ENCODE measurements around the gene GPSM3. TPM values are rescaled to one million over a fixed set of nuclear protein-coding genes. Genes with fewer than 3 reads are reported as not detected.

Gene GPSM3
- total RNA-seq, 1 experiment from 2014 or later = 10.0 TPM

DNA sequence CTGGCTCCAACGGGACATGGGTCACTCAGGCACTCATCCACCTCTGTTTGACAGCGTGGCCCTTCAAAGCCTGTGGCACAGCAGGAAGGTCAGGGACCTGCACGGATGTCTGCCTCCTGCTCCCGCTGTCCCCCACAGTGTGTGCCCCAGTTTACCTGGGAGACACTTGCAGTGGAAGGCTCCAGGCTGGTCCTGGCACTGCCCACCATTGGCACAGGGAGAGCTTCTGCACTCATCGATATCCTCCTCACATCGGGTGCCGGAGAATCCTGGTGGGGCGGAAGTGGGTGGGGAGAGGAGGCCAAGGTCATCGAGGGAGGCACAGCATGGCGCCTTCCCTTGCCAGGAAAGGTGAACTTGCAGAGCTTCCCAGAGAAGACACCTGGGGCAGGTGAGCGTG is 24.6 kb upstream of the GPSM3 start:
- no peak for ATAC-seq
- Mint-ChIP-seq H3K4me3 (no peak overlapping the region), H3K4me1 (no peaks in the 10 kb centered on the region), H3K27me3 (ENCODE audit: low read depth) (peaks cover 3% of the 10 kb centered on the region; the same call in 1 of the 2 replicates), H3K36me3 (no peaks in the 10 kb centered on the region), H3K9me3 (no peaks in the 10 kb centered on the region), H3K27ac (no peak overlapping the region)
- ChIA-PET POLR2A (no interaction called here), CTCF (interaction anchor here (0.8 kb wide), 1 partner anchor 22 kb away, joined by 4 read pairs; no protein-coding TSS in a partner anchor)
- DNase-seq (ENCODE audit: low spot score) = no peak
- TF ChIP-seq EMX1 (CRISPR knock-in tag; IDR thresholded peaks at IDR 0.05) (no peak), PRDM15 (CRISPR knock-in tag; IDR thresholded peaks at IDR 0.05) (no peak), ZNF219 (CRISPR knock-in tag; IDR thresholded peaks at IDR 0.05; ENCODE audit: borderline replicate concordance) (no peak), ZBTB43 (CRISPR knock-in tag; IDR thresholded peaks at IDR 0.05) (no peak), MYBL2 (CRISPR knock-in tag; IDR thresholded peaks at IDR 0.05) (no peak), HMGXB4 (CRISPR knock-in tag; IDR thresholded peaks at IDR 0.05) (no peak)
- TF ChIP-seq, protein P1, sequence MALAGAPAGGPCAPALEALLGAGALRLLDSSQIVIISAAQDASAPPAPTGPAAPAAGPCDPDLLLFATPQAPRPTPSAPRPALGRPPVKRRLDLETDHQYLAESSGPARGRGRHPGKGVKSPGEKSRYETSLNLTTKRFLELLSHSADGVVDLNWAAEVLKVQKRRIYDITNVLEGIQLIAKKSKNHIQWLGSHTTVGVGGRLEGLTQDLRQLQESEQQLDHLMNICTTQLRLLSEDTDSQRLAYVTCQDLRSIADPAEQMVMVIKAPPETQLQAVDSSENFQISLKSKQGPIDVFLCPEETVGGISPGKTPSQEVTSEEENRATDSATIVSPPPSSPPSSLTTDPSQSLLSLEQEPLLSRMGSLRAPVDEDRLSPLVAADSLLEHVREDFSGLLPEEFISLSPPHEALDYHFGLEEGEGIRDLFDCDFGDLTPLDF (CRISPR knock-in tag; IDR thresholded peaks at IDR 0.05) = no peak
- TF ChIP-seq, protein P2, sequence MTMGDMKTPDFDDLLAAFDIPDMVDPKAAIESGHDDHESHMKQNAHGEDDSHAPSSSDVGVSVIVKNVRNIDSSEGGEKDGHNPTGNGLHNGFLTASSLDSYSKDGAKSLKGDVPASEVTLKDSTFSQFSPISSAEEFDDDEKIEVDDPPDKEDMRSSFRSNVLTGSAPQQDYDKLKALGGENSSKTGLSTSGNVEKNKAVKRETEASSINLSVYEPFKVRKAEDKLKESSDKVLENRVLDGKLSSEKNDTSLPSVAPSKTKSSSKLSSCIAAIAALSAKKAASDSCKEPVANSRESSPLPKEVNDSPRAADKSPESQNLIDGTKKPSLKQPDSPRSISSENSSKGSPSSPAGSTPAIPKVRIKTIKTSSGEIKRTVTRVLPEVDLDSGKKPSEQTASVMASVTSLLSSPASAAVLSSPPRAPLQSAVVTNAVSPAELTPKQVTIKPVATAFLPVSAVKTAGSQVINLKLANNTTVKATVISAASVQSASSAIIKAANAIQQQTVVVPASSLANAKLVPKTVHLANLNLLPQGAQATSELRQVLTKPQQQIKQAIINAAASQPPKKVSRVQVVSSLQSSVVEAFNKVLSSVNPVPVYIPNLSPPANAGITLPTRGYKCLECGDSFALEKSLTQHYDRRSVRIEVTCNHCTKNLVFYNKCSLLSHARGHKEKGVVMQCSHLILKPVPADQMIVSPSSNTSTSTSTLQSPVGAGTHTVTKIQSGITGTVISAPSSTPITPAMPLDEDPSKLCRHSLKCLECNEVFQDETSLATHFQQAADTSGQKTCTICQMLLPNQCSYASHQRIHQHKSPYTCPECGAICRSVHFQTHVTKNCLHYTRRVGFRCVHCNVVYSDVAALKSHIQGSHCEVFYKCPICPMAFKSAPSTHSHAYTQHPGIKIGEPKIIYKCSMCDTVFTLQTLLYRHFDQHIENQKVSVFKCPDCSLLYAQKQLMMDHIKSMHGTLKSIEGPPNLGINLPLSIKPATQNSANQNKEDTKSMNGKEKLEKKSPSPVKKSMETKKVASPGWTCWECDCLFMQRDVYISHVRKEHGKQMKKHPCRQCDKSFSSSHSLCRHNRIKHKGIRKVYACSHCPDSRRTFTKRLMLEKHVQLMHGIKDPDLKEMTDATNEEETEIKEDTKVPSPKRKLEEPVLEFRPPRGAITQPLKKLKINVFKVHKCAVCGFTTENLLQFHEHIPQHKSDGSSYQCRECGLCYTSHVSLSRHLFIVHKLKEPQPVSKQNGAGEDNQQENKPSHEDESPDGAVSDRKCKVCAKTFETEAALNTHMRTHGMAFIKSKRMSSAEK (CRISPR knock-in tag; IDR thresholded peaks at IDR 0.05; ENCODE audit: borderline replicate concordance) = no peak
- TF ChIP-seq, protein P3, sequence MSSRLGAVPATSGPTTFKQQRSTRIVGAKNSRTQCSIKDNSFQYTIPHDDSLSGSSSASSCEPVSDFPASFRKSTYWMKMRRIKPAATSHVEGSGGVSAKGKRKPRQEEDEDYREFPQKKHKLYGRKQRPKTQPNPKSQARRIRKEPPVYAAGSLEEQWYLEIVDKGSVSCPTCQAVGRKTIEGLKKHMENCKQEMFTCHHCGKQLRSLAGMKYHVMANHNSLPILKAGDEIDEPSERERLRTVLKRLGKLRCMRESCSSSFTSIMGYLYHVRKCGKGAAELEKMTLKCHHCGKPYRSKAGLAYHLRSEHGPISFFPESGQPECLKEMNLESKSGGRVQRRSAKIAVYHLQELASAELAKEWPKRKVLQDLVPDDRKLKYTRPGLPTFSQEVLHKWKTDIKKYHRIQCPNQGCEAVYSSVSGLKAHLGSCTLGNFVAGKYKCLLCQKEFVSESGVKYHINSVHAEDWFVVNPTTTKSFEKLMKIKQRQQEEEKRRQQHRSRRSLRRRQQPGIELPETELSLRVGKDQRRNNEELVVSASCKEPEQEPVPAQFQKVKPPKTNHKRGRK (CRISPR knock-in tag; IDR thresholded peaks at IDR 0.05; ENCODE audit: borderline replicate concordance) = no peak

- TF ChIP-seq, protein P4, sequence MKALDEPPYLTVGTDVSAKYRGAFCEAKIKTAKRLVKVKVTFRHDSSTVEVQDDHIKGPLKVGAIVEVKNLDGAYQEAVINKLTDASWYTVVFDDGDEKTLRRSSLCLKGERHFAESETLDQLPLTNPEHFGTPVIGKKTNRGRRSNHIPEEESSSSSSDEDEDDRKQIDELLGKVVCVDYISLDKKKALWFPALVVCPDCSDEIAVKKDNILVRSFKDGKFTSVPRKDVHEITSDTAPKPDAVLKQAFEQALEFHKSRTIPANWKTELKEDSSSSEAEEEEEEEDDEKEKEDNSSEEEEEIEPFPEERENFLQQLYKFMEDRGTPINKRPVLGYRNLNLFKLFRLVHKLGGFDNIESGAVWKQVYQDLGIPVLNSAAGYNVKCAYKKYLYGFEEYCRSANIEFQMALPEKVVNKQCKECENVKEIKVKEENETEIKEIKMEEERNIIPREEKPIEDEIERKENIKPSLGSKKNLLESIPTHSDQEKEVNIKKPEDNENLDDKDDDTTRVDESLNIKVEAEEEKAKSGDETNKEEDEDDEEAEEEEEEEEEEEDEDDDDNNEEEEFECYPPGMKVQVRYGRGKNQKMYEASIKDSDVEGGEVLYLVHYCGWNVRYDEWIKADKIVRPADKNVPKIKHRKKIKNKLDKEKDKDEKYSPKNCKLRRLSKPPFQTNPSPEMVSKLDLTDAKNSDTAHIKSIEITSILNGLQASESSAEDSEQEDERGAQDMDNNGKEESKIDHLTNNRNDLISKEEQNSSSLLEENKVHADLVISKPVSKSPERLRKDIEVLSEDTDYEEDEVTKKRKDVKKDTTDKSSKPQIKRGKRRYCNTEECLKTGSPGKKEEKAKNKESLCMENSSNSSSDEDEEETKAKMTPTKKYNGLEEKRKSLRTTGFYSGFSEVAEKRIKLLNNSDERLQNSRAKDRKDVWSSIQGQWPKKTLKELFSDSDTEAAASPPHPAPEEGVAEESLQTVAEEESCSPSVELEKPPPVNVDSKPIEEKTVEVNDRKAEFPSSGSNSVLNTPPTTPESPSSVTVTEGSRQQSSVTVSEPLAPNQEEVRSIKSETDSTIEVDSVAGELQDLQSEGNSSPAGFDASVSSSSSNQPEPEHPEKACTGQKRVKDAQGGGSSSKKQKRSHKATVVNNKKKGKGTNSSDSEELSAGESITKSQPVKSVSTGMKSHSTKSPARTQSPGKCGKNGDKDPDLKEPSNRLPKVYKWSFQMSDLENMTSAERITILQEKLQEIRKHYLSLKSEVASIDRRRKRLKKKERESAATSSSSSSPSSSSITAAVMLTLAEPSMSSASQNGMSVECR (CRISPR knock-in tag; IDR thresholded peaks at IDR 0.05; ENCODE audit: borderline replicate concordance) = no peak
- TF ChIP-seq NFATC4 (CRISPR knock-in tag; IDR thresholded peaks at IDR 0.05) = no peak
- H3K9me3 Mint-ChIP-seq = no peaks in the 10 kb centered on the region
- no peaks in the 10 kb centered on the region for H3K4me1 Mint-ChIP-seq
- POLR2A ChIA-PET = no interaction called here
- peaks cover 3% of the 10 kb centered on the region; the same call in 1 of the 2 replicates for H3K27me3 Mint-ChIP-seq (ENCODE audit: low read depth)
- ATAC-seq (no peak), DNase-seq (ENCODE audit: low spot score) (no peak)
- CTCF ChIA-PET = no interaction called here
- no peak overlapping the region for H3K27ac Mint-ChIP-seq
- no peaks in the 10 kb centered on the region for H3K36me3 Mint-ChIP-seq
- H3K4me3 Mint-ChIP-seq = no peak overlapping the region
These were observed 23.8 kb upstream of the GPSM3 start for GRCh38 chr6:32216285-32216684.
